H1 (cell line): ENCODE data around the gene EBF3. TPM values are rescaled to one million over a fixed set of nuclear protein-coding genes. Genes with fewer than 3 reads are reported as not detected.

Source experiments
- CTCF ChIA-PET: fragments of 300-600 bp; sonication (Branson Sonifier 250); formaldehyde crosslinking; loops from one replicate; lab custom pipeline; 2021; ENCODE audit not compliant: partially characterized antibody; lab: Charles Lee
- POLR2A ChIA-PET: fragments of 300-600 bp; sonication (Branson Sonifier 250); formaldehyde crosslinking; loops from one replicate; lab custom pipeline; 2021; ENCODE audit warnings: inconsistent platforms; ENCODE audit not compliant: partially characterized antibody; lab: Charles Lee
- DNase-seq, 2 experiments: peaks; one replicate each; pipeline versions ENCODE4 v3.0.0 to v3.0.0-alpha.2; 2010 to 2022; ENCODE audit warnings: low spot score in 2 of 2, low read depth in 1 of 2, mixed read lengths in 1 of 2
- FAIRE-seq: peaks from 2 replicates; lab custom pipeline; 2011; peaks lifted over from hg19 to GRCh38; lab: Jason Lieb, UNC
- H2AFZ ChIP-seq: 2 replicates; pipeline ENCODE4 v1.8.1; 2012; ENCODE audit warnings: low read length, inconsistent platforms
- H2AK5ac ChIP-seq: 2 replicates; pipeline ENCODE4 v1.6.1; 2013; ENCODE audit warnings: low read depth, low read length
- H2BK120ac ChIP-seq: replicated peaks from 2 replicates; pipeline ENCODE3; 2013; ENCODE audit warnings: low read depth, low read length, inconsistent platforms
- H2BK12ac ChIP-seq: 2 replicates; pipeline ENCODE4 v1.6.1; 2013; ENCODE audit warnings: low read depth, low read length
- H2BK15ac ChIP-seq: 2 replicates; pipeline ENCODE4 v1.6.1; 2013; ENCODE audit warnings: low read length
- H2BK20ac ChIP-seq: 2 replicates; pipeline ENCODE4 v1.6.1; 2013; ENCODE audit warnings: low read length
- H2BK5ac ChIP-seq: 2 replicates; pipeline ENCODE4 v1.6.1; 2013; ENCODE audit warnings: low read depth, low read length
- H3K14ac ChIP-seq: 2 replicates; pipeline ENCODE4 v1.6.1; 2013; ENCODE audit warnings: inconsistent platforms; ENCODE audit not compliant: insufficient read length
- H3K18ac ChIP-seq: 2 replicates; pipeline ENCODE4 v1.6.1; 2013; ENCODE audit warnings: low read length; ENCODE audit errors: extremely low read depth
- H3K23ac ChIP-seq: 2 replicates; pipeline ENCODE4 v1.6.1; 2013; ENCODE audit warnings: inconsistent platforms; ENCODE audit not compliant: insufficient read length
- H3K23me2 ChIP-seq: 2 replicates; pipeline ENCODE4 v1.6.1; 2013; ENCODE audit warnings: low read depth, low read length
- H3K27ac ChIP-seq: 2 replicates; pipeline ENCODE4 v1.6.1; 2011; ENCODE audit warnings: low read depth, low read length, inconsistent platforms
- H3K27me3 ChIP-seq, 4 experiments: replicated peaks in 1 of 4; 1 replicate in 1 of 4; 2 replicates in 3 of 4; pipeline versions ENCODE4 v1.6.1 to v1.8.1; 2011 to 2013; ENCODE audit warnings: low read length in 3 of 4, mild to moderate bottlenecking in 3 of 4, inconsistent platforms in 2 of 4, mixed read lengths in 2 of 4, moderate library complexity in 1 of 4; ENCODE audit not compliant: control insufficient read depth in 3 of 4, insufficient read depth in 3 of 4; ENCODE audit errors: extremely low read depth in 1 of 4
- H3K36me3 ChIP-seq, 4 experiments: 2 replicates each; pipeline versions ENCODE4 v1.6.1 to v1.8.1; 2011 to 2013; ENCODE audit warnings: mild to moderate bottlenecking in 4 of 4, low read length in 3 of 4, moderate library complexity in 2 of 4, control low read depth in 1 of 4, inconsistent platforms in 1 of 4; ENCODE audit not compliant: insufficient read depth in 4 of 4, control insufficient read depth in 2 of 4
- H3K4ac ChIP-seq: replicated peaks from 2 replicates; pipeline ENCODE3; 2013; ENCODE audit warnings: low read length, low read depth, mixed read lengths, inconsistent platforms; ENCODE audit not compliant: insufficient read length
- H3K4me1 ChIP-seq, 4 experiments: replicated peaks in 1 of 4; 1 replicate in 1 of 4; 2 replicates in 3 of 4; pipeline versions ENCODE4 v1.6.1 to v1.8.1; 2011 to 2013; ENCODE audit warnings: low read length in 3 of 4, inconsistent platforms in 2 of 4, mixed read lengths in 1 of 4; ENCODE audit not compliant: insufficient read depth in 4 of 4, control insufficient read depth in 3 of 4
- H3K4me2 ChIP-seq, 2 experiments: 2 replicates each; pipeline versions ENCODE4 v1.6.1 to v1.8.1; 2011 to 2013; ENCODE audit warnings: low read depth in 2 of 2, low read length in 2 of 2, control low read depth in 1 of 2, inconsistent platforms in 1 of 2, mild to moderate bottlenecking in 1 of 2; ENCODE audit not compliant: insufficient read depth in 1 of 2
- H3K4me3 ChIP-seq, 4 experiments: fragments of 200-600, 300-600 bp in 1 of 4; sonication (generic), shearing (Covaris generic), sonication (Bioruptor Twin) in 1 of 4; 2 replicates each; pipeline versions ENCODE4 v1.5.1 to v1.8.1; 2011 to 2016; ENCODE audit warnings: low read length in 4 of 4, low read depth in 3 of 4, control low read depth in 2 of 4, inconsistent platforms in 2 of 4, mild to moderate bottlenecking in 2 of 4, mixed read lengths in 1 of 4, moderate library complexity in 1 of 4; ENCODE audit not compliant: insufficient read depth in 2 of 4; ENCODE audit errors: extremely low read depth in 1 of 4
- H3K56ac ChIP-seq: replicated peaks from 2 replicates; pipeline ENCODE3; 2013; ENCODE audit warnings: low read depth, mild to moderate bottlenecking, mixed read lengths, low read length, inconsistent platforms; ENCODE audit not compliant: insufficient read length
- H3K79me1 ChIP-seq: 2 replicates; pipeline ENCODE4 v1.6.1; 2013; ENCODE audit warnings: low read depth, low read length, control low read depth
- H3K79me2 ChIP-seq, 2 experiments: 2 replicates each; pipeline versions ENCODE4 v1.6.1 to v1.8.1; 2012 to 2013; ENCODE audit warnings: low read length in 2 of 2, mild to moderate bottlenecking in 2 of 2, inconsistent platforms in 1 of 2; ENCODE audit not compliant: insufficient read depth in 2 of 2, control insufficient read depth in 1 of 2
- H3K9ac ChIP-seq, 4 experiments: replicated peaks in 1 of 4; 1 replicate in 1 of 4; 2 replicates in 3 of 4; pipeline versions ENCODE4 v1.6.1 to v1.8.1; 2011 to 2013; ENCODE audit warnings: low read depth in 3 of 4, low read length in 3 of 4, control low read depth in 2 of 4, mild to moderate bottlenecking in 2 of 4, moderate library complexity in 2 of 4, inconsistent platforms in 1 of 4; ENCODE audit errors: extremely low read depth in 1 of 4
- H3K9me3 ChIP-seq, 2 experiments: 2 replicates each; pipeline versions ENCODE4 v1.6.1 to v1.8.1; 2012 to 2013; ENCODE audit warnings: mild to moderate bottlenecking in 2 of 2, moderate library complexity in 2 of 2, control low read depth in 1 of 2, inconsistent platforms in 1 of 2, low read depth in 1 of 2, low read length in 1 of 2, mixed read lengths in 1 of 2; ENCODE audit not compliant: insufficient read depth in 2 of 2
- H4K20me1 ChIP-seq, 2 experiments: replicated peaks in 1 of 2; 2 replicates each; pipeline versions ENCODE3 to v1.8.1; 2011 to 2013; ENCODE audit warnings: inconsistent platforms in 2 of 2, low read length in 2 of 2, mild to moderate bottlenecking in 1 of 2; ENCODE audit not compliant: insufficient read depth in 2 of 2, control insufficient read depth in 1 of 2
- H4K5ac ChIP-seq: 2 replicates; pipeline ENCODE4 v1.6.1; 2013; ENCODE audit warnings: low read length, low read depth, mixed read lengths, inconsistent platforms; ENCODE audit not compliant: insufficient read length
- H4K8ac ChIP-seq: 2 replicates; pipeline ENCODE4 v1.8.0; 2013; ENCODE audit warnings: mild to moderate bottlenecking, moderate library complexity, low read length, inconsistent platforms; ENCODE audit not compliant: insufficient read depth; ENCODE audit errors: extremely low read depth
- H4K91ac ChIP-seq: replicated peaks from 2 replicates; pipeline ENCODE3; 2013; ENCODE audit warnings: low read length, mixed read lengths, inconsistent platforms; ENCODE audit not compliant: insufficient read length
- BCL11A ChIP-seq, 2 experiments: IDR thresholded peaks; one replicate each; pipeline ENCODE4 v1.6.1; 2011; ENCODE audit warnings: low read depth in 2 of 2, low read length in 2 of 2, mild to moderate bottlenecking in 2 of 2
- GTF2F1 ChIP-seq: IDR thresholded peaks from 2 replicates; pipeline ENCODE4 v1.6.1; 2012; ENCODE audit warnings: low read depth, low read length, improper control_type of control experiment, borderline replicate concordance
- NANOG ChIP-seq: IDR thresholded peaks from 2 replicates; pipeline ENCODE4 v1.6.1; 2011; ENCODE audit warnings: low read length, low read depth, mild to moderate bottlenecking, inconsistent platforms; ENCODE audit not compliant: insufficient read depth, poor library complexity, severe bottlenecking
- RNF2 ChIP-seq: fragments of 200-900, 300-1000 bp; sonication (generic); IDR thresholded peaks from 2 replicates; pipeline ENCODE4 v1.7.1; 2016; ENCODE audit warnings: borderline replicate concordance, low read depth, mild to moderate bottlenecking, antibody characterized with exemption, low read length; ENCODE audit not compliant: poor library complexity, severe bottlenecking; ENCODE audit errors: missing control alignments
- SUZ12 ChIP-seq: fragments of 200-600 bp; sonication (generic); IDR thresholded peaks from 2 replicates; pipeline ENCODE4 v1.6.1; 2012; ENCODE audit warnings: mild to moderate bottlenecking, inconsistent platforms, low read length, moderate library complexity, mixed read lengths
- TAF1 ChIP-seq: IDR thresholded peaks from 2 replicates; pipeline ENCODE4 v1.6.1; 2011; ENCODE audit warnings: mild to moderate bottlenecking, low read depth, low read length
- TCF12 ChIP-seq: IDR thresholded peaks from 2 replicates; pipeline ENCODE4 v1.6.1; 2011; ENCODE audit warnings: low read depth, mild to moderate bottlenecking, low read length
- WGBS, 2 experiments: shearing (Covaris generic) in 1 of 2; methylation state at CpG; one replicate each; pipeline versions ENCODE4 v1.1.6 to v1.1.7; 2013 to 2015; ENCODE audit warnings: low lambda C conversion rate in 2 of 2, mixed read lengths in 2 of 2, inconsistent platforms in 1 of 2, low coverage in 1 of 2, missing lambda C conversion rate in 1 of 2; ENCODE audit not compliant: insufficient replicate concordance in 2 of 2, insufficient coverage in 1 of 2, insufficient read length in 1 of 2; ENCODE audit errors: extremely low coverage in 1 of 2, missing lambda C conversion rate in 1 of 2; 5-methylcytosine and 5-hydroxymethylcytosine counted together
- polyA plus RNA-seq, 7 experiments: library from polyadenylated mRNA; depleted of rRNA in 3 of 7; stranded (reverse) in 5 of 7; unstranded in 2 of 7; fragments of >200 nt in 5 of 7; fragments of 200-250 nt in 2 of 7; gene quantifications; 1 replicate in 5 of 7; 2 replicates in 1 of 7; 4 replicates in 1 of 7; pipeline versions ENCODE4 v1.2.1 to v1.2.3, GENCODE V29; 2011 to 2013; ENCODE audit warnings: missing spikeins in 2 of 7, mixed read lengths in 2 of 7
- total RNA-seq: library from RNA; stranded (reverse); fragmentation: NEBNext Ultra II Directional; extraction: Animal tissue kit (Norgen Biotek cat#: 25700); gene quantifications from 2 replicates; pipeline ENCODE4 v1.2.1, GENCODE V29; 2021

EBF3 gene
- total and polyA plus RNA-seq, 2 of the 8 experiments (the other 6 are each of a cell fraction or from before 2014, with no cell fraction given), result 0.08 to 0.26 TPM

- CTCF ChIA-PET, result interaction anchor here (0.7 to 16.4 kb wide), 9 partner anchors 8 to 480 kb away, joined by 3 to 131 read pairs (median 4); no protein-coding TSS in a partner anchor
- no peak overlapping the region for H3K56ac ChIP-seq
- no peak overlapping the region for H2BK20ac ChIP-seq
- H2AFZ ChIP-seq, result no peak overlapping the region
- no peak overlapping the region for H3K18ac ChIP-seq
- H3K4ac ChIP-seq, result no peak overlapping the region
- POLR2A ChIA-PET, result no interaction called here
- H3K36me3 ChIP-seq, result no peaks in the 10 kb centered on the region
- no peak overlapping the region for H3K23ac ChIP-seq
- H3K79me1 ChIP-seq, result no peaks in the 10 kb centered on the region
- H3K4me2 ChIP-seq, result no peak overlapping the region
- H2AK5ac ChIP-seq, result no peak overlapping the region
- H4K91ac ChIP-seq, result no peak overlapping the region
- no peak overlapping the region for H3K14ac ChIP-seq
- FAIRE-seq, result no peak
- no peaks in the 10 kb centered on the region for H3K9me3 ChIP-seq
- no peaks in the 10 kb centered on the region for H3K79me2 ChIP-seq
- H3K23me2 ChIP-seq, result no peaks in the 10 kb centered on the region
- no peak overlapping the region for H2BK120ac ChIP-seq
- no peak overlapping the region for H3K9ac ChIP-seq
- H3K27me3 ChIP-seq, result no peaks in the 10 kb centered on the region
- H3K4me3 ChIP-seq, result no peak overlapping the region
- no peak overlapping the region for H2BK12ac ChIP-seq
- H2BK5ac ChIP-seq, result no peak overlapping the region
- H4K5ac ChIP-seq, result no peak overlapping the region
- no peak overlapping the region for H2BK15ac ChIP-seq
- 88% methylated on average over 8 of the region's 8 CpGs; no CpG with 5 or more reads in 1 of the 2 experiments for WGBS, 2 experiments
- DNase-seq, result no peak
- peaks cover 0 to 2% (median 0%) of the 10 kb centered on the region in 4 experiments; a peak in 3 of 7 replicates for H3K4me1 ChIP-seq
- no peak overlapping the region for H3K27ac ChIP-seq
- no peaks in the 10 kb centered on the region for H4K20me1 ChIP-seq
- no peak overlapping the region for H4K8ac ChIP-seq
- no peak for TF ChIP-seq TCF12
- TF ChIP-seq SUZ12, result no peak
- TF ChIP-seq GTF2F1, result no peak
- no peak for TF ChIP-seq BCL11A (IDR thresholded peaks at IDR 0.05; ENCODE audit: low read depth in 2 of 2, low read length in 2 of 2)
- no peak for TF ChIP-seq RNF2
- no peak for TF ChIP-seq NANOG
- no peak for TF ChIP-seq TAF1
Observed at GRCh38 chr10:129885526-129885925, 78.5 kb downstream of the EBF3 start.
